ENCODE data around the gene HAUS7. TPM values are rescaled to one million over a fixed set of nuclear protein-coding genes. Genes with fewer than 3 reads are reported as not detected.

HAUS7 gene
- total and polyA plus RNA-seq, 12 donors, result 12.7 to 45.3 (median 19.2) TPM

DNA sequence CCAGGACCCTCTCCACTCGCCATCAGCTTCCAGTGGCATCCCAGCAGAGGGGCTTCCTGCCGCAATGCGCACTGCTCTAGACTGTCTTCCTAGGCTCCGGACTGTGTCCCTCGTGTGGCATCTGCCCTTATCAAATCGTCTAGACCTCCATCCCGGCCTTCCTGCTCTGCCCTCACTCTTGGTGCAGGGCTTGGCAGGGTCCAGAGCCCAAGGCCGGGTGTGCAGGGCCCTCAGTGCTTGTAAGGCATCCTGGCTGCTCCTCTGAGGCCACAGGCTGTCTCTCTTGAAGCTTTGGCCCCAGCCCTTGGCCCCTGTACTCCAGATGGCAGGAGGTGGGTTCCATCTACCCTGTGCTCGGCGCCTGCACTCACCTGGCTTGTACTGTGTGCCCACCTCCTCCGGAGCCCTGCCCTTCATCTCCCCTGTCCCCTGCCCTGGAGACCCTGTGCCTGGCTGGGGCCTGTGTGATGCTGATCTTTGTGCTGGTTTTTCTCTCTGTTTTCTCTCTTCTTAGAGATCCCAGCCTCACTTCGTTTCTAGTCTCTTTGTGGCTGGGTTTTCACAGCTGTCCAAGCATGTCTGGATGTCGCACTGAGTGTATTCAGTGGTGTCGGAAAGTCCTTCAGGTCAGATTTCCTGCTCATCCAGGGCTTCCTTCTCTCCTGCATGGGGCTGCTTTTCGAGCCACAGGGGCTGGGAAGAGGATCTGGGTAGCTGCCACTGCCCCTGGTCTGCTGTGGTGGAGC is 20.8 kb downstream of the HAUS7 start:
- Histone ChIP-seq H3K27me3 (peaks cover 0 to 6% (median 0%) of the 10 kb centered on the region in 7 donors), H3K4me3 (no peak overlapping the region), H3K4me1 (no peaks in the 10 kb centered on the region), H3K27ac (no peak overlapping the region), H3K36me3 (peaks cover 0 to 36% (median 0%) of the 10 kb centered on the region in 9 donors), H3K9me3 (no peaks in the 10 kb centered on the region)
- WGBS, 2 donors, result 94% methylated on average over 15 of the region's 15 CpGs
- intact Hi-C loops (cut with DNase I), result loop anchor here in 1 of 10 donors (10.0 kb wide), 1 partner anchor 55 kb away; no protein-coding TSS in a partner anchor
- no peak for DNase-seq
- ATAC-seq, result no peak
- TF ChIP-seq CTCF (IDR thresholded peaks at IDR 0.05), result no peak

DNA sequence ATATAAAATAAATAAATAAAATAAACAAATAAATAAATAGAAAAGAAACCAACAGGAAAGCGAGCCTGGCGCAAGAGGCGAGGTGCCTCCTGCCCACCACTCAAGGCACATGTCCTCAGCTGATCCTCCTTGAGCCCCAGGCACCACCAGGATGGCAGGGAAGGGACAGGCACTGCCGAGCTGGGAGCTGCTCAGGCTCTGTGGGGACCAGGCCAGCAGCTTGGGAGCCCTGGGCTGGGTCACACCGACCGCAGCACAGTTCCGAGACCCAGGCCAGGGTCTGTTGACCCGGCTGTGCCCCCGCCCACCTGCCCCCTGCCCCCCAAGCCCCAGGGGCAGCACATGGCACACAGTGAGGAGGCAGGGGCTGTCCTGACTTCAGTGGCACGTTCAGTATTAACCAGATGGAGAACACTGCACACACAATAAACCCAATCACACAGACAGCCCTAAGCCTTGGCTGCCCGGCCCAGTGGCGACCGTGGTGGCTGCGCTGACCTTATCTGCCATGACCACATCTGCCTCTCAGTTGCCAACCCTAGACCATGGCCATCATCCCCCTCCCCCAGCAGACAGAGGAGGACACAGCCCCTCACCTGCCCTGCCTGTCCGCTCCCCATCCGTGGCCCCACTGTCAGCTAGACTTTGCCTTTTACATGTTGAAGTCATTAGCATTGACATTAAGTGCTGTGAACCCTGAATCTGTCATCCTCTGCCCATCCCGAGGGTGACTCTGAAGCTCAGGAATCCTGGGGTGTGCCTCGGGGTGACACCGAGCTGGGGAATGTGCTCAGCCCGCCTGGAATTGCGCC is 21.6 kb downstream of the HAUS7 start:
- intact Hi-C loops (cut with DNase I), result no loop called here

DNA sequence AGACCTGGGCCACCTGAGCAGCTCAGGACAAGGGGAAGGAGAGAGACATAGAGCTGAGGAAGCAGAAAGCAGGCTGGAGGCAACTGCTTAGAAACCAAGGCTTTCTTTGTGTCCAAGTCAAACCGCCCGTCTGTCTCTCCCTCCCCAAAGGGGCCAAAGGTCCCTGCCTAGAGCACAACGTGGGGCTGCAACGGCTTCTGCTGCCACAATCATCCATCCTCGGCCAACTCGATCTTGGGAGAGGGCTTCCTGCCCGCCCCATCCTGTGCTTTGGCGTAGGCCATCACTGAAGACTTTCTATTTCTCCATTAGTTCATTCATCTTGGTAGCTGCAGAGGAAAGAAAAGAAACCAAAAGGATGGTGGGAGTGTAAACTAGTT is 22.8 kb downstream of the HAUS7 start:
- H3K27me3 ChIP-seq, result peaks cover 0 to 9% (median 0%) of the 10 kb centered on the region in 7 donors
- whole genome bisulfite sequencing, 2 donors, result 88% methylated on average over 8 of the region's 8 CpGs
- intact Hi-C loops (cut with DNase I), result no loop called here
- ATAC-seq, result no peak
- DNase-seq, result no peak
- H3K36me3 ChIP-seq, result peaks cover 0 to 20% (median 0%) of the 10 kb centered on the region in 9 donors
- no peaks in the 10 kb centered on the region for H3K4me1 ChIP-seq
- H3K9me3 ChIP-seq, result no peaks in the 10 kb centered on the region
- H3K4me3 ChIP-seq, result no peak overlapping the region
- no peak overlapping the region for H3K27ac ChIP-seq
- no peak for TF ChIP-seq CTCF (IDR thresholded peaks at IDR 0.05)

More for the DNA sequence above, 21.6 kb downstream of the HAUS7 start:
- peaks cover 0 to 6% (median 0%) of the 10 kb centered on the region in 7 donors for H3K27me3 ChIP-seq
- H3K27ac ChIP-seq, result no peak overlapping the region
- DNase-seq (no peak), ATAC-seq (no peak)
- WGBS, 2 donors, result 98 to 99% methylated on average over 13 to 21 of the region's 21 CpGs
- H3K9me3 ChIP-seq, result no peaks in the 10 kb centered on the region
- H3K4me3 ChIP-seq, result no peak overlapping the region
- no peaks in the 10 kb centered on the region for H3K4me1 ChIP-seq
- H3K36me3 ChIP-seq, result peaks cover 0 to 29% (median 0%) of the 10 kb centered on the region in 9 donors
- no peak for TF ChIP-seq CTCF (IDR thresholded peaks at IDR 0.05)

DNA sequence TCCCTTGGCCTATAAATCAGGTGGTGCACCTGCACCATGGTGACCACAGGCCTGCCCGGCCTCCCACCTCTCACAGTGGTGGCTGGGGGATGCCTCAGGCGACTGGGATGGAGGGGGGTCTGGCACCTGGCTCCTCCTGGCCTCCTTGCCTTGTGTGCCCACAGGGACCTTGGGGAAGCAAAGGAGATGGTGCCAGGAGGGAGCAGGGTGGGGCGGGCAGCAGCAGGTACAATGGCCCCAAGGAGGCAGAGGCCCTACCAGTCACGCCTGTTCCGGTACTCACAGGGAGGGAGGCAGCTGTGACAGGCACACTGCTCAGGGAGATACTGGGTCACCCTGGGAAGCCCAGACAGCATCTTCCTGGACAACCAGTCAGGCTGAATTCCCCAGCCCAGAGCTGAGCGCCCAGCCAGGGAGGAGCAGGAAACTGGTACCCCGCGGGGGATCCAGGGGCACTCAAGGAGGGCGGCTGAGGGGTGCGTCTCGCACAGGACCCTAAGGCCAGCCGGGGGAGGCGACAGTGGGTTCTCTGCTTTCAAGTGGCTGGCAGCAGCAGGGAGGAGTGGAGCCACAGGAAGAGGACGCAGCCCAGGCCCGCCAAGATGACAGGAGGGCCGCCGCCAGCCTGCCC is 23.3 kb downstream of the HAUS7 start:
- no peak for TF ChIP-seq CTCF (IDR thresholded peaks at IDR 0.05)
- Histone ChIP-seq H3K4me3 (no peak overlapping the region), H3K9me3 (no peaks in the 10 kb centered on the region), H3K27ac (no peak overlapping the region), H3K36me3 (peaks cover 0 to 20% (median 0%) of the 10 kb centered on the region in 9 donors), H3K27me3 (peaks cover 0 to 10% (median 0%) of the 10 kb centered on the region in 7 donors), H3K4me1 (no peaks in the 10 kb centered on the region)
- 91 to 93% methylated on average over 12 to 17 of the region's 17 CpGs for WGBS, 2 donors
- intact Hi-C loops (cut with DNase I), result no loop called here
- ATAC-seq (no peak), DNase-seq (no peak)

Measured in heart right ventricle (tissue), 16 donors.